Endothelial cell of umbilical vein (primary cell): ENCODE results near the gene KLC1. TPM values are rescaled to one million over a fixed set of nuclear protein-coding genes. Genes with fewer than 3 reads are reported as not detected.

Experiments
- BruUV-seq: library from RNA; stranded (reverse); fragments of 400-500 nt; replicated peaks from 2 replicates; lab custom pipeline; 2021; lab: Mats Ljungman, UMichigan
- CTCF ChIA-PET: fragments of 300-600, 350-600 bp; sonication (Branson Sonifier 250); formaldehyde crosslinking; loops from one replicate; lab custom pipeline; 2021; ENCODE audit warnings: antibody characterized with exemption, inconsistent platforms; lab: Charles Lee
- POLR2A ChIA-PET: fragments of 300-600, 350-600 bp; sonication (Branson Sonifier 250); formaldehyde crosslinking; loops from one replicate; lab custom pipeline; 2021; ENCODE audit warnings: antibody characterized with exemption, inconsistent platforms; lab: Charles Lee
- DNase-seq: peaks from one replicate; pipeline ENCODE4 v3.0.0-alpha.2; 2011; ENCODE audit warnings: low read depth, low spot score
- FAIRE-seq: peaks from 2 replicates; lab custom pipeline; 2011; peaks lifted over from hg19 to GRCh38; lab: Jason Lieb, UNC
- H2AFZ ChIP-seq: 2 replicates; pipeline ENCODE4 v1.6.0; 2012; ENCODE audit warnings: low read depth, low read length, control low read depth, inconsistent platforms
- H3K27ac ChIP-seq: 2 replicates; pipeline ENCODE4 v1.5.1; 2011; ENCODE audit warnings: low read depth, mild to moderate bottlenecking, control low read depth, low read length, moderate library complexity; ENCODE audit not compliant: insufficient read depth
- H3K27me3 ChIP-seq, 2 experiments: 2 replicates each; pipeline versions ENCODE4 v1.6.0 to v1.6.1; 2011; ENCODE audit warnings: low read length in 2 of 2, mixed read lengths in 1 of 2; ENCODE audit not compliant: control insufficient read depth in 2 of 2, insufficient read depth in 2 of 2
- H3K36me3 ChIP-seq, 2 experiments: 2 replicates in 1 of 2; 3 replicates in 1 of 2; pipeline ENCODE4 v1.5.1; 2011; ENCODE audit warnings: low read length in 2 of 2, mild to moderate bottlenecking in 1 of 2, moderate library complexity in 1 of 2; ENCODE audit not compliant: control insufficient read depth in 2 of 2, insufficient read depth in 2 of 2; ENCODE audit errors: extremely low read depth in 1 of 2
- H3K4me1 ChIP-seq: 3 replicates; pipeline ENCODE4 v1.5.1; 2011; ENCODE audit warnings: mild to moderate bottlenecking, low read length; ENCODE audit not compliant: control insufficient read depth, insufficient read depth; ENCODE audit errors: extremely low read depth
- H3K4me2 ChIP-seq: 2 replicates; pipeline ENCODE4 v1.6.1; 2011; ENCODE audit warnings: low read length, control low read depth, mixed read lengths; ENCODE audit not compliant: insufficient read depth
- H3K4me3 ChIP-seq, 3 experiments: fragments of 200-600 bp in 1 of 3; sonication (generic), shearing (Covaris generic) in 1 of 3; replicated peaks in 1 of 3; 2 replicates each; pipeline ENCODE4 v1.5.1; 2011 to 2016; ENCODE audit warnings: control low read depth in 3 of 3, low read length in 3 of 3, mild to moderate bottlenecking in 2 of 3, inconsistent platforms in 1 of 3, low read depth in 1 of 3, moderate library complexity in 1 of 3; ENCODE audit not compliant: insufficient read depth in 1 of 3
- H3K79me2 ChIP-seq: 2 replicates; pipeline ENCODE4 v1.6.0; 2012; ENCODE audit warnings: low read length, inconsistent platforms; ENCODE audit not compliant: control insufficient read depth, insufficient read depth
- H3K9ac ChIP-seq: replicated peaks from 2 replicates; pipeline ENCODE3; 2011; ENCODE audit warnings: low read length, control low read depth; ENCODE audit not compliant: insufficient read depth; ENCODE audit errors: extremely low read depth
- H3K9me1 ChIP-seq: replicated peaks from 3 replicates; pipeline ENCODE4 v1.6.0; 2011; ENCODE audit warnings: mild to moderate bottlenecking, low read length; ENCODE audit not compliant: control insufficient read depth, insufficient read depth; ENCODE audit errors: extremely low read depth
- H3K9me3 ChIP-seq: replicated peaks from 2 replicates; pipeline ENCODE4 v1.5.1; 2012; ENCODE audit warnings: low read length, inconsistent platforms; ENCODE audit not compliant: control insufficient read depth, insufficient read depth
- H4K20me1 ChIP-seq: replicated peaks from 2 replicates; pipeline ENCODE3; 2011; ENCODE audit warnings: mild to moderate bottlenecking, low read length; ENCODE audit not compliant: control insufficient read depth, insufficient read depth; ENCODE audit errors: extremely low read depth
- EZH2 ChIP-seq: IDR thresholded peaks from 2 replicates; pipeline ENCODE4 v1.6.1; 2012; ENCODE audit warnings: borderline replicate concordance, low read depth, mild to moderate bottlenecking, moderate library complexity, low read length, inconsistent platforms; ENCODE audit not compliant: severe bottlenecking
- FOS ChIP-seq: IDR thresholded peaks from 2 replicates; pipeline ENCODE4 v1.6.1; 2011; ENCODE audit warnings: mild to moderate bottlenecking, low read length, moderate library complexity, borderline replicate concordance; ENCODE audit not compliant: insufficient read depth
- GATA2 ChIP-seq: IDR thresholded peaks from 2 replicates; pipeline ENCODE4 v1.7.0; 2011; ENCODE audit warnings: low read depth, mild to moderate bottlenecking, moderate library complexity, mixed read lengths, low read length; ENCODE audit not compliant: insufficient read length, insufficient read depth
- MAX ChIP-seq: IDR thresholded peaks from 2 replicates; pipeline ENCODE4 v1.6.1; 2011; ENCODE audit not compliant: insufficient read depth, insufficient read length
- MYC ChIP-seq: IDR thresholded peaks from one replicate; pipeline ENCODE4 v1.6.1; 2011; ENCODE audit warnings: mild to moderate bottlenecking, low read depth, low read length
- POLR2A ChIP-seq: IDR thresholded peaks from 2 replicates; pipeline ENCODE4 v1.6.1; 2012; ENCODE audit warnings: low read depth, mild to moderate bottlenecking, control low read depth, low read length
- POLR2AphosphoS5 ChIP-seq: IDR thresholded peaks from 2 replicates; pipeline ENCODE4 v1.6.1; 2012; ENCODE audit warnings: low read depth, mild to moderate bottlenecking, control low read depth, low read length, moderate library complexity; ENCODE audit not compliant: insufficient read depth
- dilution Hi-C: fragments of 300-500 bp; cut with MboI; formaldehyde crosslinking; loops from one replicate; pipeline ENCODE4 v1.15.0; 2019; ENCODE audit warnings: low sequenced_read_pairs; ENCODE audit not compliant: extremely low pct_ligation_motif_present
- intact Hi-C: fragments of 100-400 bp; cut with micrococcal nuclease; formaldehyde crosslinking; loops from one replicate; pipeline ENCODE4 v1.10.0; 2022
- polyA plus RNA-seq, 4 experiments: library from polyadenylated mRNA; depleted of rRNA in 3 of 4; stranded (reverse) in 3 of 4; unstranded in 1 of 4; fragments of >200 nt; gene quantifications; 2 replicates each; pipeline versions ENCODE4 v1.2.1 to v1.2.3, GENCODE V29; 2011 to 2012; ENCODE audit warnings: missing spikeins in 1 of 4
- total RNA-seq: library from RNA; stranded (reverse); gene quantifications from 2 replicates; pipeline ENCODE4 v1.2.3, GENCODE V29; 2021

KLC1 gene
- total and polyA plus RNA-seq, 2 donors (not counting 3 experiments of a cell fraction or from before 2014, with no cell fraction given) = 124 to 233 TPM

- no peaks in the 10 kb centered on the region for H4K20me1 ChIP-seq
- ChIA-PET POLR2A (no interaction called here), CTCF (interaction anchor here (0.7 to 1.2 kb wide), 3 partner anchors 11 to 56 kb away, joined by 3 to 4 read pairs (median 4); no protein-coding TSS in a partner anchor)
- no peaks in the 10 kb centered on the region for H3K27me3 ChIP-seq
- dilution Hi-C loops = no loop called here
- no peaks in the 10 kb centered on the region for H3K9me3 ChIP-seq
- no peaks in the 10 kb centered on the region for H3K79me2 ChIP-seq
- TF ChIP-seq GATA2 (no peak), EZH2 (no peak), MAX (no peak), POLR2AphosphoS5 (no peak)
- FAIRE-seq (peak; percentile 12), DNase-seq (no peak)
- no peak overlapping the region for H3K4me2 ChIP-seq
- H3K9ac ChIP-seq = no peak overlapping the region
- intact Hi-C loops = no loop called here
- no TSS peak for BruUV-seq
- H3K36me3 ChIP-seq = no peaks in the 10 kb centered on the region
- peak overlapping the region; percentile 63 for H2AFZ ChIP-seq
- no peak overlapping the region for H3K4me3 ChIP-seq
- no peak overlapping the region for H3K27ac ChIP-seq
- H3K4me1 ChIP-seq = peaks cover 21% of the 10 kb centered on the region
- no peaks in the 10 kb centered on the region for H3K9me1 ChIP-seq
These were observed 5.0 kb upstream of the KLC1 start for GRCh38 chr14:103623883-103624482.

GRCh38 chr14:103624860-103625259 is 4.2 kb upstream of the KLC1 start:
- Histone ChIP-seq H3K27ac (no peak overlapping the region), H3K9ac (no peak overlapping the region), H3K9me3 (no peaks in the 10 kb centered on the region), H3K4me1 (peaks cover 21% of the 10 kb centered on the region), H3K4me3 (no peak overlapping the region), H3K27me3 (no peaks in the 10 kb centered on the region), H3K4me2 (no peak overlapping the region), H3K79me2 (peaks cover 8% of the 10 kb centered on the region), H3K9me1 (no peaks in the 10 kb centered on the region), H2AFZ (peak overlapping the region; percentile 51), H4K20me1 (no peaks in the 10 kb centered on the region), H3K36me3 (no peaks in the 10 kb centered on the region)
- DNase-seq (peak; percentile 39), FAIRE-seq (peak; percentile 69)
- dilution Hi-C loops (no loop called here), intact Hi-C loops (no loop called here)
- peak; percentile 40 for TF ChIP-seq FOS
- TF ChIP-seq MYC = peak; percentile 68
- no peak for TF ChIP-seq POLR2A
- TF ChIP-seq GATA2 = peak; percentile 81
- TF ChIP-seq POLR2AphosphoS5 = peak; percentile 66
- CTCF ChIA-PET = interaction anchor here (0.6 to 1.2 kb wide), 5 partner anchors 11 to 62 kb away, joined by 3 to 6 read pairs (median 3); no protein-coding TSS in a partner anchor
- BruUV-seq = no TSS peak
- POLR2A ChIA-PET = no interaction called here
